Stomach (tissue), 4 donors: ENCODE measurements around the gene TMPRSS11F.

Experiments
- POLR2AphosphoS5 ChIP-seq, 3 donors: sonication (generic); formaldehyde crosslinking; IDR thresholded peaks; one replicate each; pipeline ENCODE4 v1.6.1; 2016; ENCODE audit warnings: antibody characterized with exemption in 3 of 3
- TF ChIP-seq, protein P1 (sequence below), 7 experiments: fragments of 450-650 bp in 4 of 7; fragments of 200-600 bp in 3 of 7; sonication (generic) in 3 of 7; IDR thresholded peaks; one replicate each; pipeline ENCODE4 v1.5.1; 2016 to 2019; ENCODE audit warnings: antibody characterized with exemption in 7 of 7, control low read depth in 2 of 7, mild to moderate bottlenecking in 1 of 7

DNA sequence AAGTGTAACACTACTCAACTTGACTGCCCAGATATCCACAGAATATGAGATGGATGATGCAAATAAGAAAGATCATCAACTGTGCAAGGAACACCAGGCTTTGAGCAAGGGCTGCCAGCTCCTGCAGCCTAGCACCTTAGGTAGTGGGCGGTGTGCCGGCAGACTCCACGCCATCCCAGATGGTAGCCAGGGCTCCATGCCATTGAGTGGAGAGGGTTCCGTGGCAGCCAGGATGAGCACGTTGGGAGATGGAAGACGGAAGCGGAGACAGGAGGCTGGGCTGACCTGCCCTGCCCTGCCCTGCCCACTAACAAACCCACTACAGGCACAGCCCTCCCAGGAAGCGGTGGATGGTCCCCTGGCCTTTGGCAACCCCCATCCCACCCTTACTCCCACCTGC lies 51.9 kb downstream of the TMPRSS11F start:
- TF ChIP-seq, protein P1, sequence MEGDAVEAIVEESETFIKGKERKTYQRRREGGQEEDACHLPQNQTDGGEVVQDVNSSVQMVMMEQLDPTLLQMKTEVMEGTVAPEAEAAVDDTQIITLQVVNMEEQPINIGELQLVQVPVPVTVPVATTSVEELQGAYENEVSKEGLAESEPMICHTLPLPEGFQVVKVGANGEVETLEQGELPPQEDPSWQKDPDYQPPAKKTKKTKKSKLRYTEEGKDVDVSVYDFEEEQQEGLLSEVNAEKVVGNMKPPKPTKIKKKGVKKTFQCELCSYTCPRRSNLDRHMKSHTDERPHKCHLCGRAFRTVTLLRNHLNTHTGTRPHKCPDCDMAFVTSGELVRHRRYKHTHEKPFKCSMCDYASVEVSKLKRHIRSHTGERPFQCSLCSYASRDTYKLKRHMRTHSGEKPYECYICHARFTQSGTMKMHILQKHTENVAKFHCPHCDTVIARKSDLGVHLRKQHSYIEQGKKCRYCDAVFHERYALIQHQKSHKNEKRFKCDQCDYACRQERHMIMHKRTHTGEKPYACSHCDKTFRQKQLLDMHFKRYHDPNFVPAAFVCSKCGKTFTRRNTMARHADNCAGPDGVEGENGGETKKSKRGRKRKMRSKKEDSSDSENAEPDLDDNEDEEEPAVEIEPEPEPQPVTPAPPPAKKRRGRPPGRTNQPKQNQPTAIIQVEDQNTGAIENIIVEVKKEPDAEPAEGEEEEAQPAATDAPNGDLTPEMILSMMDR (IDR thresholded peaks at IDR 0.05) = no peak
- TF ChIP-seq POLR2AphosphoS5 (IDR thresholded peaks at IDR 0.05) = no peak
